Right lobe of liver (tissue), 4 donors: ENCODE measurements around the gene PADI6.

Experiments
- POLR2A ChIP-seq: fragments of 450-650 bp; IDR thresholded peaks from one replicate; pipeline ENCODE4 v1.6.1; 2017; ENCODE audit warnings: antibody characterized with exemption, mild to moderate bottlenecking
- TF ChIP-seq, protein P1 (sequence below), 4 donors: fragments of 200-600 bp in 3 of 4; fragments of 450-650 bp in 1 of 4; IDR thresholded peaks; one replicate each; pipeline versions ENCODE4 v1.5.1 to v1.8.0; 2016 to 2022; ENCODE audit warnings: antibody characterized with exemption in 4 of 4, mild to moderate bottlenecking in 2 of 4
- donor health status: DM: no; HTN: no; CAD: no.
- donor health status: DM: no; HTN: no; CAD: no.
- donor health status: DM: no; HTN: yes; CAD: no.

DNA sequence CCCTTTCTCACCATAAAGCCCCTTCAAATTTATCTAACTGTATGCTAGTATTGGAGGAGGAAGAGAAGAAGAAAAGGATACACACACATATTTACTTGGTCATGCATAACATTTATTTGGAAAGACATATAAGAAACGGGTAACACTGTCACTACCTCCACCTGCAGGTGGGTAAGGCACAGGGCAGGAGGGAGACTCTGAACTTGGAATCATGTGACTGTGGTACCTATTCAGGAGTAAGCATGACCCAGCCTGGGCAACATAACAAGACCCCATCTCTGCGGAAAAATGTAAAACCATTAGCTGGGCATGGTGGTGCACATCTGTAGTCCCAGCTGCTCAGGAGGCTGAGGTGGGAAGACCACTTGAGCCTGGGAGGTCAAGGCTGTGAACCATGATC, 1.4 kb upstream of the PADI6 start:
- TF ChIP-seq, protein P1, sequence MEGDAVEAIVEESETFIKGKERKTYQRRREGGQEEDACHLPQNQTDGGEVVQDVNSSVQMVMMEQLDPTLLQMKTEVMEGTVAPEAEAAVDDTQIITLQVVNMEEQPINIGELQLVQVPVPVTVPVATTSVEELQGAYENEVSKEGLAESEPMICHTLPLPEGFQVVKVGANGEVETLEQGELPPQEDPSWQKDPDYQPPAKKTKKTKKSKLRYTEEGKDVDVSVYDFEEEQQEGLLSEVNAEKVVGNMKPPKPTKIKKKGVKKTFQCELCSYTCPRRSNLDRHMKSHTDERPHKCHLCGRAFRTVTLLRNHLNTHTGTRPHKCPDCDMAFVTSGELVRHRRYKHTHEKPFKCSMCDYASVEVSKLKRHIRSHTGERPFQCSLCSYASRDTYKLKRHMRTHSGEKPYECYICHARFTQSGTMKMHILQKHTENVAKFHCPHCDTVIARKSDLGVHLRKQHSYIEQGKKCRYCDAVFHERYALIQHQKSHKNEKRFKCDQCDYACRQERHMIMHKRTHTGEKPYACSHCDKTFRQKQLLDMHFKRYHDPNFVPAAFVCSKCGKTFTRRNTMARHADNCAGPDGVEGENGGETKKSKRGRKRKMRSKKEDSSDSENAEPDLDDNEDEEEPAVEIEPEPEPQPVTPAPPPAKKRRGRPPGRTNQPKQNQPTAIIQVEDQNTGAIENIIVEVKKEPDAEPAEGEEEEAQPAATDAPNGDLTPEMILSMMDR (IDR thresholded peaks at IDR 0.05), result peak in 2 of 4 donors; percentile 12 to 18
- TF ChIP-seq POLR2A, result no peak
